Nephron (organoid): ENCODE results near the gene ZNF425.
"Not testable (repeated sequence)": the region's sequence is repeated elsewhere in the genome, so short reads cannot be mapped to it uniquely, and the experiment has no call there.

Experiments used
- H3K27ac Mint-ChIP-seq, 3 experiments: 2 replicates each; pipeline ENCODE4 v1.8.0; 2020; ENCODE audit warnings: mixed read lengths in 3 of 3, mild to moderate bottlenecking in 2 of 3, moderate library complexity in 1 of 3
- H3K27me3 Mint-ChIP-seq: 2 replicates; pipeline ENCODE4 v1.8.0; 2021; ENCODE audit warnings: low read depth, mild to moderate bottlenecking, moderate library complexity, mixed read lengths
- H3K36me3 Mint-ChIP-seq: 2 replicates; pipeline ENCODE4 v1.8.0; 2020; ENCODE audit warnings: low read depth, mixed read lengths
- H3K4me1 Mint-ChIP-seq: 2 replicates; pipeline ENCODE4 v1.8.0; 2020; ENCODE audit warnings: mixed read lengths
- H3K4me3 Mint-ChIP-seq, 3 experiments: 2 replicates each; pipeline ENCODE4 v1.8.0; 2020; ENCODE audit warnings: mild to moderate bottlenecking in 3 of 3, mixed read lengths in 3 of 3, moderate library complexity in 2 of 3
- H3K9me3 Mint-ChIP-seq: 2 replicates; pipeline ENCODE4 v1.8.0; 2020; ENCODE audit warnings: mixed read lengths
- TF ChIP-seq, protein P1 (sequence below), 3 experiments: fragments of 200-600 bp; sonication (generic); IDR thresholded peaks; one replicate each; pipeline ENCODE4 v1.5.0; 2021; ENCODE audit warnings: antibody characterized with exemption in 3 of 3; ENCODE audit not compliant: unreplicated experiment in 3 of 3

ZNF425 gene

GRCh38 chr7:149102666-149103065 is 23.5 kb downstream of the ZNF425 start:
- Mint-ChIP-seq H3K27ac (peak overlapping the region in 2 of 3 experiments; percentile 23 to 55), H3K36me3 (peaks cover 17% of the 10 kb centered on the region), H3K4me3 (no peak overlapping the region), H3K4me1 (peaks cover 5% of the 10 kb centered on the region), H3K9me3 (no peaks in the 10 kb centered on the region), H3K27me3 (peaks cover 4% of the 10 kb centered on the region)
- TF ChIP-seq, protein P1, sequence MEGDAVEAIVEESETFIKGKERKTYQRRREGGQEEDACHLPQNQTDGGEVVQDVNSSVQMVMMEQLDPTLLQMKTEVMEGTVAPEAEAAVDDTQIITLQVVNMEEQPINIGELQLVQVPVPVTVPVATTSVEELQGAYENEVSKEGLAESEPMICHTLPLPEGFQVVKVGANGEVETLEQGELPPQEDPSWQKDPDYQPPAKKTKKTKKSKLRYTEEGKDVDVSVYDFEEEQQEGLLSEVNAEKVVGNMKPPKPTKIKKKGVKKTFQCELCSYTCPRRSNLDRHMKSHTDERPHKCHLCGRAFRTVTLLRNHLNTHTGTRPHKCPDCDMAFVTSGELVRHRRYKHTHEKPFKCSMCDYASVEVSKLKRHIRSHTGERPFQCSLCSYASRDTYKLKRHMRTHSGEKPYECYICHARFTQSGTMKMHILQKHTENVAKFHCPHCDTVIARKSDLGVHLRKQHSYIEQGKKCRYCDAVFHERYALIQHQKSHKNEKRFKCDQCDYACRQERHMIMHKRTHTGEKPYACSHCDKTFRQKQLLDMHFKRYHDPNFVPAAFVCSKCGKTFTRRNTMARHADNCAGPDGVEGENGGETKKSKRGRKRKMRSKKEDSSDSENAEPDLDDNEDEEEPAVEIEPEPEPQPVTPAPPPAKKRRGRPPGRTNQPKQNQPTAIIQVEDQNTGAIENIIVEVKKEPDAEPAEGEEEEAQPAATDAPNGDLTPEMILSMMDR (IDR thresholded peaks at IDR 0.05; ENCODE audit: unreplicated experiment in 3 of 3) = no peak

DNA sequence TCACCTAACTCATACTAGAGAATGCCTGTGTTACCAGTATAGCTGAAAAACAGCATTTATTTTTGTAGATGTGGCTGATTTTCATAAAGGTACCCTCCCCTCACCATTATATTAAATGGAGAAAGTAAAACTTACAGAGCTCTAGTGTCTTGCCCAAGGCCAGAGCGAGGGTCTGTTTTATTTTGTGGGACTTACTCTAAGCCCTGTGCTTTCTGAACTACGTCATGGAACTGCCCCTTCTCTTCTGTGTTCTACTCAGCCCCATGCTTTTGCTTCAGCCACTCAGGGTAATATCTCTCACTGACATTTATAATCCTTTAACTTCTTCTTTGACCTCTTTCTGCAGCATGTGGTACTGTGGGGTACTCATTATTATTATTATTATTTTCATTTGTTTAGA is 25.3 kb downstream of the ZNF425 start:
- Mint-ChIP-seq H3K4me3 (no peak overlapping the region), H3K36me3 (peaks cover 17% of the 10 kb centered on the region), H3K27ac (no peak overlapping the region), H3K4me1 (peaks cover 12% of the 10 kb centered on the region), H3K9me3 (no peaks in the 10 kb centered on the region), H3K27me3 (peaks cover 4% of the 10 kb centered on the region)
- TF ChIP-seq, protein P1 (IDR thresholded peaks at IDR 0.05; ENCODE audit: unreplicated experiment in 3 of 3) = no peak

- no peak overlapping the region for H3K4me3 Mint-ChIP-seq
- TF ChIP-seq, protein P1 (IDR thresholded peaks at IDR 0.05; ENCODE audit: unreplicated experiment in 3 of 3) = no peak
- H3K9me3 Mint-ChIP-seq = no peaks in the 10 kb centered on the region
- H3K27me3 Mint-ChIP-seq = peaks cover 4% of the 10 kb centered on the region
- peaks cover 12% of the 10 kb centered on the region for H3K4me1 Mint-ChIP-seq
- no peak overlapping the region for H3K27ac Mint-ChIP-seq
- peaks cover 8% of the 10 kb centered on the region for H3K36me3 Mint-ChIP-seq
Measured at GRCh38 chr7:149099058-149099457, 27.1 kb downstream of the ZNF425 start.

GRCh38 chr7:149097088-149097487 is 29.0 kb downstream of the ZNF425 start:
- H3K27me3 Mint-ChIP-seq = peaks cover 4% of the 10 kb centered on the region
- H3K4me1 Mint-ChIP-seq = peaks cover 7% of the 10 kb centered on the region
- no peaks in the 10 kb centered on the region for H3K9me3 Mint-ChIP-seq
- TF ChIP-seq, protein P1 (IDR thresholded peaks at IDR 0.05; ENCODE audit: unreplicated experiment in 3 of 3) = no peak
- peak overlapping the region; percentile 71 to 86 (median 72) for H3K27ac Mint-ChIP-seq
- H3K4me3 Mint-ChIP-seq = peak overlapping the region in 2 of 3 experiments; percentile 1 to 40
- no peaks in the 10 kb centered on the region for H3K36me3 Mint-ChIP-seq

DNA sequence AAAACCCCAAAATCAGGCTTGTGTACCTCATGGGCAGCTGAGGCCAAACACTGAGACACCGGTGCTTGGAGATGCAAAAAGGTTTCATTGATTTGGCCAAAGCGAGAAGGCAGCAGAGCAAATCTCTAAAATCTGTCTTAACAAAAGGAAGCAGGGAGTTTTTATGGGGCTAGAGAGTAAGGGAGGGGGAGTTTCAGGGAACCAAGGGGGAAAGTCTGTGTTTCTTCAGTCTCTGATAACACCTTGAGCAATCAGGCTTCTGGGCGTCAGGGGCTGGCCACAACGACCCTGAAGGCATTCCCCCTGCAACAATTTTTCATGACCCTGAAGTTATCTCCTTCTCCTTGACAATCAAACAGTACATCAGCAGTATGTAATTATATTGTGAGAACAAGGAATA is 32.9 kb downstream of the ZNF425 start:
- H3K36me3 Mint-ChIP-seq = peaks cover 9% of the 10 kb centered on the region
- peaks cover 3% of the 10 kb centered on the region for H3K9me3 Mint-ChIP-seq
- H3K27me3 Mint-ChIP-seq = no peaks in the 10 kb centered on the region
- peak overlapping the region in 2 of 3 experiments; percentile 45 to 71 for H3K4me3 Mint-ChIP-seq
- TF ChIP-seq, protein P1 (IDR thresholded peaks at IDR 0.05; ENCODE audit: unreplicated experiment in 3 of 3) = no peak
- H3K27ac Mint-ChIP-seq = peak overlapping the region; percentile 15 to 72 (median 66)
- H3K4me1 Mint-ChIP-seq = peaks cover 17% of the 10 kb centered on the region

DNA sequence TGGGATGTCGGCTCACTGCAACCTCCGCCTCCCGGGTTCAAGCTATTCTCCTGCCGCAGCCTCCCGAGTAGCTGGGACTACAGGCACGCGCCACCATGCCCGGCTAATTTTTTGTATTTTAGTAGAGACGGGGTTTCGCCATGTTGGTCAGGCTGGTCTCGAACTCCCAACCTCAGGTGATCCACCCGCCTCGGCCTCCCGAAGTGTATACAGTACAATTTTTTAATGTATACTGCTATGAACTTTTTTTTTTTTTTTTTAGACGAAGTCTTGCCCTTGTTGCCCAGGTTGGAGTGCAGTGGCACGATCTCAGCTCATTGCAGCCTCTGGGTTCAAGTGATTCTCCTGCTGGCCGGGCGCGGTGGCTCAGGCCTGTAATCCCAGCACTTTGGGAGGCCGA is 33.9 kb downstream of the ZNF425 start:
- H3K27me3 Mint-ChIP-seq, H3K9me3 Mint-ChIP-seq: not testable (repeated sequence)
- Mint-ChIP-seq H3K27ac (peak overlapping the region in 2 of 3 experiments; percentile 15 to 45), H3K4me1 (peaks cover 16% of the 10 kb centered on the region), H3K4me3 (peak overlapping the region; percentile 48 to 65 (median 54)), H3K36me3 (peaks cover 15% of the 10 kb centered on the region)
